HepG2 (cell line): Measurements from ENCODE around the gene GALNT10. TPM values are rescaled to one million over a fixed set of nuclear protein-coding genes. Genes with fewer than 3 reads are reported as not detected.
A peak's percentile ranks its signal among the peaks of the same experiment; 100 is the strongest.

Experiments used
- CSRNP1 ChIP-seq: sonication (generic); formaldehyde crosslinking; IDR thresholded peaks from 2 replicates; pipeline ENCODE4 v1.8.1; 2023; ENCODE audit warnings: mild to moderate bottlenecking, missing genetic modification reagents
- HNF1A ChIP-seq, 2 experiments: sonication (generic) in 1 of 2; formaldehyde crosslinking in 1 of 2; IDR thresholded peaks; 2 replicates each; pipeline versions ENCODE4 v1.4.0 to v1.6.1; 2016 to 2020; ENCODE audit warnings: borderline replicate concordance in 1 of 2, low read depth in 1 of 2, mild to moderate bottlenecking in 1 of 2, missing genetic modification reagents in 1 of 2
- PCBP1 ChIP-seq: fragments of 200-400 bp; formaldehyde crosslinking; IDR thresholded peaks from 2 replicates; pipeline ENCODE4 v1.6.1; 2017; ENCODE audit warnings: mild to moderate bottlenecking, low read depth, low read length, borderline replicate concordance
- PHF21A ChIP-seq: sonication (generic); formaldehyde crosslinking; IDR thresholded peaks from 2 replicates; pipeline ENCODE4 v1.5.0; 2020; ENCODE audit warnings: mild to moderate bottlenecking, missing genetic modification reagents
- PLRG1 ChIP-seq: fragments of 450-650 bp; conservative IDR thresholded peaks from 2 replicates; pipeline ENCODE4 v1.6.1; 2016
- SMAD9 ChIP-seq: sonication (generic); formaldehyde crosslinking; IDR thresholded peaks from 2 replicates; pipeline ENCODE4 v1.5.1; 2020; ENCODE audit warnings: mild to moderate bottlenecking, missing genetic modification reagents
- SMYD3 ChIP-seq: sonication (generic); formaldehyde crosslinking; IDR thresholded peaks from 2 replicates; pipeline ENCODE4 v1.8.1; 2023; ENCODE audit warnings: mild to moderate bottlenecking, missing genetic modification reagents
- SOX13 ChIP-seq, 3 experiments: fragments of 450-650 bp in 1 of 3; sonication (generic) in 1 of 3; formaldehyde crosslinking in 1 of 3; IDR thresholded peaks in 2 of 3; conservative IDR thresholded peaks in 1 of 3; 2 replicates each; pipeline versions ENCODE4 v1.5.0 to v1.6.1; 2016 to 2020; ENCODE audit warnings: antibody characterized with exemption in 1 of 3, mild to moderate bottlenecking in 1 of 3, missing compliant biosample characterization in 1 of 3, missing genetic modification reagents in 1 of 3, moderate library complexity in 1 of 3
- STAT5B ChIP-seq: sonication (generic); formaldehyde crosslinking; IDR thresholded peaks from 2 replicates; pipeline ENCODE4 v1.4.0; 2020; ENCODE audit warnings: missing genetic modification reagents
- YEATS4 ChIP-seq: sonication (generic); formaldehyde crosslinking; IDR thresholded peaks from 2 replicates; pipeline ENCODE4 v1.4.0; 2020; ENCODE audit warnings: missing genetic modification reagents, borderline replicate concordance
- ZNF10 ChIP-seq: sonication (generic); formaldehyde crosslinking; IDR thresholded peaks from 2 replicates; pipeline ENCODE4 v1.4.0; 2020; ENCODE audit warnings: mild to moderate bottlenecking, low read depth, missing genetic modification reagents, borderline replicate concordance
- ZNF44 ChIP-seq: sonication (generic); formaldehyde crosslinking; IDR thresholded peaks from 2 replicates; pipeline ENCODE4 v1.5.1; 2020; ENCODE audit warnings: mild to moderate bottlenecking, missing genetic modification reagents
- ZNF607 ChIP-seq: sonication (generic); formaldehyde crosslinking; IDR thresholded peaks from 2 replicates; pipeline ENCODE4 v1.5.1; 2020; ENCODE audit warnings: missing genetic modification reagents, mild to moderate bottlenecking, borderline replicate concordance
- ZNF780A ChIP-seq: sonication (generic); formaldehyde crosslinking; IDR thresholded peaks from 2 replicates; pipeline ENCODE4 v1.8.0; 2022; ENCODE audit warnings: mild to moderate bottlenecking, missing genetic modification reagents, moderate library complexity
- ZNF781 ChIP-seq: sonication (generic); formaldehyde crosslinking; IDR thresholded peaks from 2 replicates; pipeline ENCODE4 v1.5.1; 2020; ENCODE audit warnings: borderline replicate concordance, mild to moderate bottlenecking, missing genetic modification reagents; ENCODE audit errors: not compliant biosample characterization
- polyA plus RNA-seq, 8 experiments: library from polyadenylated mRNA; depleted of rRNA in 3 of 8; stranded (reverse) in 7 of 8; unstranded in 1 of 8; fragments of >200 nt; fragmentation: Illumina TruSeq in 4 of 8; extraction: Trizol in 4 of 8; gene quantifications; 2 replicates each; pipeline versions ENCODE4 v1.2.1 to v1.2.3, GENCODE V29; 2011 to 2016; ENCODE audit warnings: low read depth in 4 of 8, missing spikeins in 1 of 8, mixed read lengths in 1 of 8; ENCODE audit not compliant: insufficient read depth in 1 of 8
- total RNA-seq, 5 experiments: library from RNA; depleted of rRNA; stranded (reverse); fragments of >200 nt; fragmentation: Illumina TruSeq; extraction: Trizol; gene quantifications; 2 replicates each; pipeline ENCODE4 v1.2.3, GENCODE V29; 2016; ENCODE audit warnings: low read depth in 1 of 5
- TF ChIP-seq, protein P1 (sequence below): sonication (generic); formaldehyde crosslinking; IDR thresholded peaks from 2 replicates; pipeline ENCODE4 v1.4.0; 2020; ENCODE audit warnings: missing genetic modification reagents, mild to moderate bottlenecking, borderline replicate concordance
- TF ChIP-seq, protein P2 (sequence below): sonication (generic); formaldehyde crosslinking; IDR thresholded peaks from 2 replicates; pipeline ENCODE4 v1.4.0; 2020; ENCODE audit warnings: missing genetic modification reagents, borderline replicate concordance

Gene GALNT10
- total and polyA plus RNA-seq, 2 of the 13 experiments (the other 11 are each of a cell fraction or from before 2014, with no cell fraction given): 8.1 to 11.2 TPM

- TF ChIP-seq YEATS4 (CRISPR knock-in tag) (no peak), HNF1A (IDR thresholded peaks at IDR 0.05; ENCODE audit: low read depth) (no peak), HNF1A (CRISPR knock-in tag; IDR thresholded peaks at IDR 0.05; ENCODE audit: borderline replicate concordance) (no peak), ZNF10 (CRISPR knock-in tag) (no peak), ZNF607 (no peak), SMAD9 (CRISPR knock-in tag) (no peak), STAT5B (CRISPR knock-in tag) (no peak), ZNF44 (CRISPR knock-in tag) (no peak), CSRNP1 (CRISPR knock-in tag) (no peak), SOX13 (IDR thresholded peaks at IDR 0.05) (no peak), SOX13 (CRISPR knock-in tag; conservative IDR thresholded peaks at IDR 0.05 in 1 of 2, IDR thresholded peaks at IDR 0.05 in 1 of 2) (peak in 1 of 2 experiments; percentile 41; a peak in 1 of 4 replicates), ZNF781 (CRISPR knock-in tag) (no peak), PHF21A (CRISPR knock-in tag) (no peak), PLRG1 (no peak), ZNF780A (CRISPR knock-in tag) (no peak), SMYD3 (CRISPR knock-in tag) (no peak), PCBP1 (no peak)
- TF ChIP-seq, protein P1, sequence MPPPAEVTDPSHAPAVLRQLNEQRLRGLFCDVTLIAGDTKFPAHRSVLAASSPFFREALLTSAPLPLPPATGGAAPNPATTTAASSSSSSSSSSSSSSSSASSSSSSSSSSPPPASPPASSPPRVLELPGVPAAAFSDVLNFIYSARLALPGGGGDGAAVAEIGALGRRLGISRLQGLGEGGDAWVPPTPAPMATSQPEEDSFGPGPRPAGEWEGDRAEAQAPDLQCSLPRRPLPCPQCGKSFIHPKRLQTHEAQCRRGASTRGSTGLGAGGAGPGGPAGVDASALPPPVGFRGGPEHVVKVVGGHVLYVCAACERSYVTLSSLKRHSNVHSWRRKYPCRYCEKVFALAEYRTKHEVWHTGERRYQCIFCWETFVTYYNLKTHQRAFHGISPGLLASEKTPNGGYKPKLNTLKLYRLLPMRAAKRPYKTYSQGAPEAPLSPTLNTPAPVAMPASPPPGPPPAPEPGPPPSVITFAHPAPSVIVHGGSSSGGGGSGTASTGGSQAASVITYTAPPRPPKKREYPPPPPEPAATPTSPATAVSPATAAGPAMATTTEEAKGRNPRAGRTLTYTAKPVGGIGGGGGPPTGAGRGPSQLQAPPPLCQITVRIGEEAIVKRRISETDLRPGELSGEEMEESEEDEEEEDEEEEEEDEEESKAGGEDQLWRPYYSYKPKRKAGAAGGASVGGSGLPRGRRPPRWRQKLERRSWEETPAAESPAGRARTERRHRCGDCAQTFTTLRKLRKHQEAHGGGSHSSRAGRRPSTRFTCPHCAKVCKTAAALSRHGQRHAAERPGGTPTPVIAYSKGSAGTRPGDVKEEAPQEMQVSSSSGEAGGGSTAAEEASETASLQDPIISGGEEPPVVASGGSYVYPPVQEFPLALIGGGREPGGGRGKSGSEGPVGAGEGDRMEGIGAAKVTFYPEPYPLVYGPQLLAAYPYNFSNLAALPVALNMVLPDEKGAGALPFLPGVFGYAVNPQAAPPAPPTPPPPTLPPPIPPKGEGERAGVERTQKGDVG: no peak
- TF ChIP-seq, protein P2, sequence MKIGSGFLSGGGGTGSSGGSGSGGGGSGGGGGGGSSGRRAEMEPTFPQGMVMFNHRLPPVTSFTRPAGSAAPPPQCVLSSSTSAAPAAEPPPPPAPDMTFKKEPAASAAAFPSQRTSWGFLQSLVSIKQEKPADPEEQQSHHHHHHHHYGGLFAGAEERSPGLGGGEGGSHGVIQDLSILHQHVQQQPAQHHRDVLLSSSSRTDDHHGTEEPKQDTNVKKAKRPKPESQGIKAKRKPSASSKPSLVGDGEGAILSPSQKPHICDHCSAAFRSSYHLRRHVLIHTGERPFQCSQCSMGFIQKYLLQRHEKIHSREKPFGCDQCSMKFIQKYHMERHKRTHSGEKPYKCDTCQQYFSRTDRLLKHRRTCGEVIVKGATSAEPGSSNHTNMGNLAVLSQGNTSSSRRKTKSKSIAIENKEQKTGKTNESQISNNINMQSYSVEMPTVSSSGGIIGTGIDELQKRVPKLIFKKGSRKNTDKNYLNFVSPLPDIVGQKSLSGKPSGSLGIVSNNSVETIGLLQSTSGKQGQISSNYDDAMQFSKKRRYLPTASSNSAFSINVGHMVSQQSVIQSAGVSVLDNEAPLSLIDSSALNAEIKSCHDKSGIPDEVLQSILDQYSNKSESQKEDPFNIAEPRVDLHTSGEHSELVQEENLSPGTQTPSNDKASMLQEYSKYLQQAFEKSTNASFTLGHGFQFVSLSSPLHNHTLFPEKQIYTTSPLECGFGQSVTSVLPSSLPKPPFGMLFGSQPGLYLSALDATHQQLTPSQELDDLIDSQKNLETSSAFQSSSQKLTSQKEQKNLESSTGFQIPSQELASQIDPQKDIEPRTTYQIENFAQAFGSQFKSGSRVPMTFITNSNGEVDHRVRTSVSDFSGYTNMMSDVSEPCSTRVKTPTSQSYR (CRISPR knock-in tag): peak; percentile 65; the same call in 1 of the 2 replicates
Measured at GRCh38 chr5:154287136-154287535, 96.6 kb downstream of the GALNT10 start (continued).
